A549 (cell line): ENCODE data around the gene MPRIP.
"Not testable (repeated sequence)": the region's sequence is repeated elsewhere in the genome, so short reads cannot be mapped to it uniquely, and the experiment has no call there.

ENCODE experiments used
- BCL3 ChIP-seq: fragments of >200 bp; sonication (Bioruptor Twin); formaldehyde crosslinking; IDR thresholded peaks from 3 replicates; pipeline ENCODE4 v1.6.1; 2016
- BHLHE40 ChIP-seq: IDR thresholded peaks from 2 replicates; pipeline ENCODE4 v1.6.1; 2012; ENCODE audit warnings: low read depth, low read length, inconsistent platforms
- CBX2 ChIP-seq: fragments of 200-600 bp; sonication (generic); IDR thresholded peaks from 2 replicates; pipeline ENCODE4 v1.6.1; 2016; ENCODE audit warnings: low read depth, mild to moderate bottlenecking, borderline replicate concordance
- CEBPB ChIP-seq, 2 experiments: fragments of >200 bp in 1 of 2; sonication (Bioruptor Twin) in 1 of 2; formaldehyde crosslinking in 1 of 2; IDR thresholded peaks; 2 replicates each; pipeline ENCODE4 v1.6.1; 2012 to 2016
- CTCF ChIP-seq: fragments of >200 bp; sonication (Bioruptor Twin); formaldehyde crosslinking; IDR thresholded peaks from 3 replicates; pipeline ENCODE4 v1.5.1; 2016
- HMGXB4 ChIP-seq: fragments of 250-450 bp; sonication (Bioruptor Pico); IDR thresholded peaks from 2 replicates; pipeline ENCODE4 v1.5.0; 2021; ENCODE audit warnings: mild to moderate bottlenecking, moderate library complexity, borderline replicate concordance
- MAZ ChIP-seq: fragments of 150-350 bp; IDR thresholded peaks from 2 replicates; pipeline ENCODE4 v1.6.1; 2014; ENCODE audit warnings: antibody characterized with exemption, low read depth, low read length, borderline replicate concordance
- POLR2A ChIP-seq: IDR thresholded peaks from 2 replicates; pipeline ENCODE4 v1.6.1; 2012; ENCODE audit warnings: mild to moderate bottlenecking, low read length
- RARB ChIP-seq: fragments of 250-450 bp; sonication (Bioruptor Pico); IDR thresholded peaks from 2 replicates; pipeline ENCODE4 v1.8.0; 2021; ENCODE audit warnings: mild to moderate bottlenecking, moderate library complexity
- RCOR1 ChIP-seq: fragments of 150-350 bp; IDR thresholded peaks from 2 replicates; pipeline ENCODE4 v1.6.1; 2014; ENCODE audit warnings: antibody characterized with exemption, low read length, low read depth
- RNF2 ChIP-seq: fragments of 200-600 bp; sonication (generic); IDR thresholded peaks from 2 replicates; pipeline ENCODE4 v1.6.1; 2016; ENCODE audit warnings: low read depth, mild to moderate bottlenecking, antibody characterized with exemption, moderate library complexity, borderline replicate concordance
- SMC3 ChIP-seq: fragments of >200 bp; sonication (Bioruptor Twin); formaldehyde crosslinking; IDR thresholded peaks from 3 replicates; pipeline ENCODE4 v1.6.1; 2018; ENCODE audit warnings: inconsistent platforms
- ZFP36 ChIP-seq: fragments of 450-650 bp; IDR thresholded peaks from 2 replicates; pipeline ENCODE4 v1.6.1; 2014; ENCODE audit warnings: borderline replicate concordance; ENCODE audit not compliant: partially characterized antibody

DNA sequence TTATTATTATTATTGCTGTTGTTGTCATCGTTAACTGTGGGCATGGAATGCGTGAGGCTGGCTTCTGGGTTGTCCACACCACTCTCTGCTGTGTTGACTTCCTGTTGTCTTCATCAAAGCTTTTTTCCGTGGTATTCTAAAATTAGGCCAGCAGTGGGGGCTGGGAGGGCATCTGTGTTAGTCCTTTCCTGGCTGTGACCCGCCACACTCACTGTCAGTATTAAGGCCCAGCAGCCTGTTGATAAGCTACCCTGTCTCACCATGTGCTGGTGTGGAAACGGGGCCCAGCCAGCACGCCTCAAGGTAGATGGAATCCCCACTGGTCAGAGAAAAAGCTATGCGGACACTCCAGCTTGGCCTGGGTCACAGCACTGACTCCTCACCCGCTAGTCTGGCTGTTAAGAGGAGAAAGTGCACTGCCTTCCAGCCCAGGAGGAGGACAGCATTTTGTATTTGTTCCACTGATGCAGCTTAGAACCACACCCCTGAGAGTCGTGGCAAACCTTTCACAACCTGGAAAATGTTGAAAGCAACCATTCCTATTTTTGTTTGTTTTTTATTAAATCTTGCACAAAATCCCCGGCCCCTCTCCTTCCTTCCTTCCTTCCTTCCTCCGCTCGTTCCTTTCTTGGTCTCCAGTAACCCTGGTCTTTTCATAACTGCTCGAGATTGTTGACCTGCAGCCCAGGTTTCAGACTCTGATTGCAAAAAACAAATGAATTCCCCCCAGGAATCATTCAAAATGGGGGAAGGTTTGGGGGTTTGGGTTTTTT lies 142.9 kb downstream of the MPRIP start:
- not testable (repeated sequence) for TF ChIP-seq CTCF; RNF2; POLR2A; CEBPB (IDR thresholded peaks at IDR 0.05); HMGXB4 (CRISPR knock-in tag); RCOR1; BCL3; RARB; MAZ; CBX2; BHLHE40; ZFP36; SMC3
